Glomerular visceral epithelial cell (primary cell): Measurements from ENCODE around the gene ACSM2A.
"Not testable (repeated sequence)": the region's sequence is repeated elsewhere in the genome, so short reads cannot be mapped to it uniquely, and the experiment has no call there.

ENCODE experiments used
- DNase-seq: peaks from one replicate; pipeline ENCODE4 v3.0.0-alpha.2; 2016; ENCODE audit errors: extremely low spot score

Gene ACSM2A

DNA sequence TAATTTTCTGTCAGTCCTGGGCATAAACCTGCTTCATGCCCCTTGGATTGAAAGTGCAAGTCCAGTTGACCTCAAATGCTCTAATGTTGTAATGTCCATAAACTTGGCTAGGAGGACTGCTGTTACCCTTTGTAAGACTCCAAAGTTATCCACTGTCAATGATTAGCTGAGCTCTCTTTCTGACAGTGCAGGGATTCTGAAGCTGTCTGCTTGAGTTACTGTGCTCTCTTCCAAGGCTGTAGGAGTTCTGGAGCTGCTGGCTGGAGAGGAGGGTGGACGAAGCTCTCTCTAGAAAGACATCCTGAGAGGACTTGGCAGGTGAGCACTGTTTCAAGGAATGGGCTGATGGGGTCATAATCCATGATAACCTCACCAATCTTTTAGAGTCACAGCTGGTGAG lies at the start of gene ACSM2A:
Gene ACSM2A, plus strand, starts transcription at position 158 of the 400 bp plus-strand sequence. CDS start 8,594 bp downstream, outside the sequence.
- not testable (repeated sequence) for DNase-seq

- DNase-seq: no peak
These were observed 48.7 kb upstream of the ACSM2A start for GRCh38 chr16:20402651-20403050.

GRCh38 chr16:20404637-20405036 lies 46.7 kb upstream of the ACSM2A start, which contains the start of gene PDILT:
Gene PDILT, minus strand, starts transcription at chr16:20404737. Its CDS starts 5,437 bp downstream, at chr16:20399300.
- no peak for DNase-seq

- peak; percentile 80 for DNase-seq
These were observed 41.8 kb upstream of the ACSM2A start, which contains the start of gene ACSM5 for GRCh38 chr16:20409398-20410120. Gene ACSM5, plus strand, starts transcription at chr16:20409534. Its CDS starts 1,951 bp downstream, at chr16:20411485.

GRCh38 chr16:20410121-20410723 lies 41.1 kb upstream of the ACSM2A start:
- peak; percentile 47 for DNase-seq

GRCh38 chr16:20411055-20411454 lies 40.3 kb upstream of the ACSM2A start:
- DNase-seq: no peak

DNA sequence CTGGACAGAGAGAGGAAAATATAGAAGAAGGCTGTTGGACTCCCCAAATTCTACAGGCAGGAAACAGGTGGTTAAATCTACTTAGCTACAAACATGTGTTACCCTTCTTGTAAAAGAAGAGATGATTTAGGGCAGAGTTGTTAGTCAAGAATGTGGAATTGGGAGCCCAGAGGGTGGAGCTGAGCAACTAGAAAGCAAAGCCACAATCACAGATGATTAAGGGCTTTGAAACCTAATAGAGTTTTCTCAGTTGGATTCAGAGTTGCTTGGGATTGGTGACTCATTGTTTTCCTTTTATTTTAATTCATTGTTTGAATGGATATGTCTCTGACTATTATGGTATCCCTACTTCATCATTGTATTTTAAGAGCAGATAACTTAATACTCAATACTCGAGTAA lies 35.8 kb upstream of the ACSM2A start:
- DNase-seq: no peak

GRCh38 chr16:20419093-20419492 lies 32.2 kb upstream of the ACSM2A start:
- not testable (repeated sequence) for DNase-seq

- not testable (repeated sequence) for DNase-seq
These were observed 29.6 kb upstream of the ACSM2A start for GRCh38 chr16:20421748-20422147.

GRCh38 chr16:20423772-20424128 lies 27.6 kb upstream of the ACSM2A start:
- not testable (repeated sequence) for DNase-seq

DNA sequence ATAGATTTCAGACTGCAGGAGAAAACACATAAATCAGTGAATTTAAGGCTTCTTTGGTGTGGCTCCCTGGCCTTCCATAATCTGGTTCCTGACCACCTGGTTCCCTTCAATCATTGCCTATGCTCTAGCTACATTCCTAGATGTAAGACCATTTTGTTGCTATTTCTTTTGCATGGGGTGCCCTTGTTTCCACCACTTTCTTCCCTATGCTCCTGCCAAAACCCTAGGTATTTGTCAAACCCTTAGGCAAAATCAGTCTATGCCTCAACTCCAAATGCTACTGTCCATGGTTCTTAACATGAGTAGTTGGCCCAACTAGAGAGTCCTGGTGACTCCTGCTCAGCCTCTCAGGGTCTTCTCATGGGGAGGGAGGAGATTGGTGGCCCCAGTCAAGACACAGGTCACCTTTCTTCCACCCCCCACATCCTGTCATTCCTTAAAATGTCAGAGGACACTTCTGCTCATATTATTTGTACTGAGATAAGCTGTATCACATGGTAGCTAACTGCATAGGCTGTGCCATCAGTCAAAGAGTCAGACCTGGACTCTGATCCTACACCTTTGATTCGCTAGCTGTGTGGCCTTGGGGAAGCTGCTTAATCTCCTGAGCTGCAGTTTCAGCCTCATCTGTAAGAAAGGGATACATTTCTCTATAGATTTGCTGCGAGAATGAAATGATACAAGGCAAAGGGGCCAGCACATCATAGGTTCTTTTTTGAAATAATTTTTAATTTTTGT lies 27.0 kb upstream of the ACSM2A start:
- DNase-seq: no peak

GRCh38 chr16:20427401-20427797 lies 23.9 kb upstream of the ACSM2A start:
- peak; percentile 58 for DNase-seq

DNA sequence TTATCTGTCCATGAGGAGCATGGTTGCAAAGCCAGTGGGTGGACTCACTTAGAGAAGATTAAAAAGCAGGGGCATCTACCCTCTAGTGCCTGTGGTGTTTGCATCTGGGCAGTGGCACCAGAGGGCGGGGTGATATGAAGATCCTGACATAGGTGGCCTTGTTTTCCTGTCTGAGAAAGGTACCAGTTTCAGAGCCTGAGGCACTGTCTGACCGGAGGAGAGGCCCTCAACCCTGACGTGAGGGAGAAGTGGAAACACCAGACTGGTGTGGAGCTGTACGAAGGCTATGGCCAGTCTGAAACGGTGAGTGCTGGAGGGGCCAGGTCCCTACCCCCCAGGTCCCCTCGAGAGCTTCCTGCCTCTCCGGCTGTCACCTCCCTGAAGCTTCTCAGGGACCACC lies 21.8 kb upstream of the ACSM2A start:
- DNase-seq: not testable (repeated sequence)

DNA sequence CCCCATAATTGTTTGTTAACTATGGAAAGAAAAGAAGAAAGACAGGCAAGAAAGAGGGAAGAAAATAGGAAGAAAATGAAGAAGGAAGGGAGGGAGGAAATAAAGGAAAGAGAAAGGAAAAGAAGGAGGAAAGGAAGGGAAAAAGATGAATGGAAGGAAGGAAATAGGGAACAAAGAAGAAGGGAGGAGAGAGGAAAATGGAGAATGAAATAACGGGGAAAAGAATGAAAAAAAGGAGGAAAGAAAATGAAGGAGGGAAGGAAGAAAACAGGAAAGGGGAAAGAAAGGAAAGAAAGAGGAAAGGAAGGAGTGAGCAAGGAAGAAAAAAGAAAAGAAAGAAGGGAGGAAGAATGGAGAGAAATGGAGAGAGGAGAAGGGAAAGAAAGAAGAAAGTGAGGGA lies 20.8 kb upstream of the ACSM2A start:
- DNase-seq: not testable (repeated sequence)

- DNase-seq: no peak
These were observed 20.4 kb upstream of the ACSM2A start for GRCh38 chr16:20430948-20431347.

DNA sequence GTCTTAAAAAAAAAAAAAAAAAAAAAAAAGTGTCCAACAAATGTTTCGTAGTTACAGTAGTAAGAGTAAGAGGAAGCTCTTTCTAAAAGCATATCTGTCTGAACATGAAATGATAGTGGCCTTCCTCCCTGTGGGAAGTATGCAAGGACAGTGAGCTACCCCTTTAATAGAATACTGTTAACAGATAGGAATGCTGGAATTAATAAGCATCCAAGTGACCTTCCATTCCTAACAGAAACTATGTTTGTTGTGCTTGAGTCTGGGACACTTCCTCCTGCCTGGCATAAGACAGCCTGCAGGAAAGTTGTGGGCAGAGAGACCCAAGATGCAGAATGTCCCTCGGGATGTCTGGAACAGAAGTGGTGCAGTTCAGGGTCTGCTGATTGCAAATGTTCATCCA lies 12.4 kb upstream of the ACSM2A start:
- DNase-seq: not testable (repeated sequence)

DNA sequence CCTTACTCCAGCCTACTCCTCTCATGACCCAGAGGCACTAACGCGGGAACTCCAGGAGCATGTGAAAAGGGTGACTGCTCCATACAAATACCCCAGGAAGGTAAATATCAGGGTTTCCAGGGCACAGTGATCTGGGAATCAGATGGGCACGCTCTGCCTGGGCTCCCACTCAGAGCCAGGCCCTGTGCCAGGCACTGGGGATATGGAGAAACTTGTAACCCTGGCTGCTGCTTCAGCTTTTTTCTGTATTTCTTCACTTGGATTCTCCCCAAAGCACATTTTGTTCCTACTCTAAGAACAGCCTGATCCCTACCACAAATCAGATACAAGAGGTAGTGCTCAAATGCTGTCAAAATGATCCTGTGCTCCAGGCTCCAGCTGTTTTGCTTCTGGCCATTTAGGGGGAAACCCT lies 11.5 kb upstream of the ACSM2A start:
- peak; percentile 8 for DNase-seq

DNA sequence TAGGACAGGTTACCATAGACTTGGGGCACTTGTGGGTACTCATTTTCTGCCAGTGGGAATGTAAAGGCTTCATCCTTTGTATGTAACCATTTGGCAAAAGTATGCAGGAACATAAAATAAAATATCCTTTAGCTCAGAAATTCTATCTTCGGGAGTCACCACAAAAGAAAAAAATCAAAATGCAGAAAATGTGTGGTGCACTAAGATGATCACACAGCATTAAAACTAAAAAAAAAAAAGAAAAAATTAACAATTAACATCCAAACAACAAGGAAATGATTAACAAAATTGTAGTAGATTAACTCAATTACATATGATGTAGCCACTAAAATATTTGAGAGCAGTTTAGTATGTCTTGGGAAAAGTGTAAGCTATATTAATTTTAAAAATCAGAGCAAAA lies 10.6 kb upstream of the ACSM2A start:
- not testable (repeated sequence) for DNase-seq

GRCh38 chr16:20441191-20441590 lies 10.1 kb upstream of the ACSM2A start:
- peak; percentile 42 for DNase-seq

DNA sequence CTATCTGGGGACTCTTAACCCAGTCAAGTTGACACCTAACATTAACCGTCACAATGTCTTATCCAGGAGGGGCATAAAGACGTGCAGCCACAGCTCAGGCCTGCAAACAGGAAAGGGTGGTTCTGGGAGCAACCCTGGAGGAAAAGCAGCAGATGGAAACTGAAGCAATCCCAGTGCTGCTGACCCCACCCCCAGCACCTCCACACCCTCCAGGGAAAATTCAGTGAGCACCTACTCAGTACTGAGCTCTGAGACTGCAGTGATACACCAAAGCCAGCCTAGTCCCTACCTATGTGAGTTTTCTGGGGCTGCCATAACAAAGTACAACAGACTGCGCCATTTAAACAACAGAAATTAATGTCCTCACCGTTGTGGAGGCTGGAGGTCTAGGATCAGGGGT lies 9.5 kb upstream of the ACSM2A start:
- DNase-seq: not testable (repeated sequence)

DNA sequence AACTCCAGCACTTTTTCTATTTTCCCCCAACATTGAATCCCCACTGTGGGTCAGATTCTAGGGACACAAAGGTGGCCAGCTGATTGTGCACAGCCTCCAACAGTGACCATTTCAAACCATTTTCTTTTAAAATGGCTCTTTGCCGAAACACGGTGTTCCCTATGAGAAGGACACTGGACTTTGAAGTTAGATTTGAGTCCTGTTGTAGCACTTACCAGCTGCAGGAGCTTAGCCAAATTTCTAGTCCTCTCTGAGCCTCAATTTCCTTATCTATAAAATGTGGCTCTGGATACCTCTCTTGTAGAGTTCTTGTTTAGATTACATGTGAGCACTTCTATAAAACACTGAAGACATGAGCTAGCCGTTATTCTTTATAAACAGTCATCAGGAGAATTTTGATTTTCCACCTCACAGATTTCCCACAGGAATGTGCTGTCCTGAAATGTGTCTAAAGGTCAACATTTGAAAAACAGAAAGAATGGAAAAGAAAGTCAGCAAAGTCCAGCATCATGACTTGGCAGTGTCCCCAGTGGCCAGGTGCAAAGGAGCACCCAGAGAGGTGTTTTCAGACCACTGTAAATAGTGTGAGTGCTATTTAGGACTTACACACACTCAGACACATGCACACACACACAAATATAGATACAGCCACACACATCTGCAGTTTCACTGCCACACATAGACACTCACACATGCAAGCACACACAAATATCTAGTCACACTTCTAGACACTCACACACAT lies 4.5 kb upstream of the ACSM2A start:
- DNase-seq: not testable (repeated sequence)

DNA sequence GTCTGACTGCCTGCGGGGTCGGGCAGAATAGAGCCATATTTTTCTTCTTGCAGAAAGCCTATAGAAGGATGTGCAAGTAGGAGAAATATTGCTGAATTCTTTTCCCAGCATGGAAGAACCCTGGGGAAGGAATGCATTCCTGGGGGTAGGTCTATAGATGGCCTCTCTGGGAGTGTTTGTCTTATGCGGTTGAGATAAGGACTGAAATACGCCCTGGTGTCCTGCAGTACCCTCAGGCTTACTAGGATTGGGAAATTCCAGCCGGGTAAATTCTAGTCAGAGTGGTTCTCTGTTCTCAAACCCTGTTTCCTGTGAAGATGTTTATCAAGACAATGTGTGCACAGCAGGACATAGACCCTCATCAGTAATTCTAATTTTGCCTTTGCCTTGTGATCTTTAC lies 2.3 kb downstream of the ACSM2A start:
- DNase-seq: not testable (repeated sequence)
